Cardiac muscle cell (in vitro differentiated cells and primary cell): ENCODE results near the gene KDM4B. TPM values are rescaled to one million over a fixed set of nuclear protein-coding genes. Genes with fewer than 3 reads are reported as not detected.

ENCODE experiments used
- DNase-seq, 2 donors: peaks; one replicate each; pipeline versions ENCODE4 v3.0.0 to v3.0.0-alpha.2; 2010 to 2017; ENCODE audit warnings: low read depth in 1 of 2, low spot score in 1 of 2
- H3K27ac ChIP-seq: fragments of 200-600 bp; sonication (generic); 2 replicates; pipeline ENCODE4 v1.5.1; 2016
- H3K27me3 ChIP-seq: fragments of 200-600 bp; sonication (generic); 2 replicates; pipeline ENCODE4 v1.6.0; 2016; ENCODE audit warnings: control low read depth
- H3K36me3 ChIP-seq: fragments of 200-600 bp; sonication (generic); 2 replicates; pipeline ENCODE4 v1.5.1; 2016; ENCODE audit warnings: control low read depth
- H3K4me1 ChIP-seq: fragments of 200-600 bp; sonication (generic); 2 replicates; pipeline ENCODE4 v1.8.1; 2017; ENCODE audit warnings: low read depth, mild to moderate bottlenecking, mixed run types
- H3K4me3 ChIP-seq: fragments of 200-600 bp; sonication (generic); 2 replicates; pipeline ENCODE4 v1.5.1; 2016; ENCODE audit warnings: mild to moderate bottlenecking
- H3K9me3 ChIP-seq: fragments of 200-600 bp; sonication (generic); 2 replicates; pipeline ENCODE4 v1.5.1; 2017; ENCODE audit warnings: low read depth, mild to moderate bottlenecking, control low read depth
- CTCF ChIP-seq: IDR thresholded peaks from 2 replicates; pipeline ENCODE4 v1.5.1; 2012; ENCODE audit warnings: low read depth, mild to moderate bottlenecking, low read length
- polyA plus RNA-seq: library from polyadenylated mRNA; unstranded; fragments of >200 nt; fragmentation: Nextera tagmentation; extraction: Ambion mirVana; gene quantifications from 2 replicates; pipeline ENCODE4 v1.2.1, GENCODE V29; 2016
- total RNA-seq: library from RNA; depleted of rRNA; stranded (reverse); fragments of >200 nt; gene quantifications from 2 replicates; pipeline ENCODE4 v1.2.3, GENCODE V29; 2016

Gene KDM4B
- total and polyA plus RNA-seq, 2 experiments from 2014 or later = 74.6 to 90.6 TPM

- Histone ChIP-seq H3K27ac (peak overlapping the region; percentile 77), H3K27me3 (no peaks in the 10 kb centered on the region)
- no peak for TF ChIP-seq CTCF
Observed at GRCh38 chr19:5120833-5121232, 151.9 kb downstream of the KDM4B start.

GRCh38 chr19:5121266-5122120, 152.6 kb downstream of the KDM4B start:
- Histone ChIP-seq H3K36me3 (peaks cover 8% of the 10 kb centered on the region), H3K27me3 (no peaks in the 10 kb centered on the region), H3K9me3 (no peaks in the 10 kb centered on the region), H3K4me3 (no peak overlapping the region), H3K27ac (peak overlapping the region; percentile 77), H3K4me1 (peaks cover 52% of the 10 kb centered on the region)
- DNase-seq = no peak
- TF ChIP-seq CTCF = no peak

More at GRCh38 chr19:5120833-5121232, 151.9 kb downstream of the KDM4B start:
- DNase-seq = no peak
- Histone ChIP-seq H3K4me1 (peaks cover 51% of the 10 kb centered on the region), H3K4me3 (no peak overlapping the region), H3K9me3 (no peaks in the 10 kb centered on the region), H3K36me3 (peaks cover 8% of the 10 kb centered on the region)

- peaks cover 8% of the 10 kb centered on the region for H3K36me3 ChIP-seq
- peak overlapping the region; percentile 77 for H3K27ac ChIP-seq
- H3K4me1 ChIP-seq = peaks cover 58% of the 10 kb centered on the region
- no peak for DNase-seq
- H3K9me3 ChIP-seq = no peaks in the 10 kb centered on the region
- H3K4me3 ChIP-seq = no peak overlapping the region
- no peaks in the 10 kb centered on the region for H3K27me3 ChIP-seq
- TF ChIP-seq CTCF = no peak
Observed at GRCh38 chr19:5122121-5122400, 153.1 kb downstream of the KDM4B start.

GRCh38 chr19:5122671-5123409, 153.9 kb downstream of the KDM4B start:
- Histone ChIP-seq H3K36me3 (peaks cover 8% of the 10 kb centered on the region), H3K4me1 (peaks cover 65% of the 10 kb centered on the region), H3K27ac (peak overlapping the region; percentile 77), H3K4me3 (no peak overlapping the region), H3K27me3 (no peaks in the 10 kb centered on the region), H3K9me3 (no peaks in the 10 kb centered on the region)
- no peak for DNase-seq
- no peak for TF ChIP-seq CTCF

- DNase-seq = no peak
- TF ChIP-seq CTCF = no peak
- no peak overlapping the region for H3K4me3 ChIP-seq
Observed at GRCh38 chr19:5123646-5124045, 154.7 kb downstream of the KDM4B start.

More at GRCh38 chr19:5123646-5124045, 154.7 kb downstream of the KDM4B start:
- peaks cover 8% of the 10 kb centered on the region for H3K36me3 ChIP-seq
- no peaks in the 10 kb centered on the region for H3K27me3 ChIP-seq
- peak overlapping the region; percentile 77 for H3K27ac ChIP-seq
- H3K9me3 ChIP-seq = no peaks in the 10 kb centered on the region
- peaks cover 65% of the 10 kb centered on the region for H3K4me1 ChIP-seq
